Peyer's patch (tissue), 4 donors: Measurements from ENCODE around the gene DNAJC21. TPM values are rescaled to one million over a fixed set of nuclear protein-coding genes. Genes with fewer than 3 reads are reported as not detected.
A peak's percentile ranks its signal among the peaks of the same experiment; 100 is the strongest.

ENCODE experiments used
- DNase-seq, 3 donors: peaks; one replicate each; pipeline ENCODE4 v3.0.0-alpha.2; 2017 to 2019
- H3K27ac ChIP-seq, 4 donors: fragments of 200-600 bp; sonication (generic); one replicate each; pipeline ENCODE4 v1.5.1; 2016 to 2019
- H3K27me3 ChIP-seq, 2 donors: fragments of 200-600 bp; sonication (generic); one replicate each; pipeline ENCODE4 v1.5.1; 2019
- H3K36me3 ChIP-seq, 3 donors: fragments of 200-600 bp; sonication (generic); one replicate each; pipeline ENCODE4 v1.5.1; 2016 to 2019
- H3K4me1 ChIP-seq, 4 donors: fragments of 200-600 bp; sonication (generic); one replicate each; pipeline ENCODE4 v1.5.1; 2016 to 2019
- H3K4me3 ChIP-seq, 4 donors: fragments of 200-600 bp; sonication (generic); 1 replicate in 3 of 4; 2 replicates in 1 of 4; pipeline ENCODE4 v1.5.1; 2016 to 2019; ENCODE audit warnings: mild to moderate bottlenecking in 1 of 4
- H3K9me3 ChIP-seq, 4 donors: fragments of 200-600 bp; sonication (generic); one replicate each; pipeline ENCODE4 v1.5.1; 2016 to 2019; ENCODE audit warnings: mild to moderate bottlenecking in 1 of 4
- CTCF ChIP-seq, 6 experiments: fragments of 450-650 bp in 4 of 6; fragments of 200-600 bp in 2 of 6; sonication (generic) in 1 of 6; IDR thresholded peaks; one replicate each; pipeline ENCODE4 v1.5.1; 2017 to 2019; ENCODE audit warnings: antibody characterized with exemption in 6 of 6, mild to moderate bottlenecking in 3 of 6, moderate library complexity in 1 of 6
- POLR2A ChIP-seq, 2 donors: fragments of 450-650 bp; IDR thresholded peaks; one replicate each; pipeline ENCODE4 v1.5.1; 2017; ENCODE audit warnings: antibody characterized with exemption in 2 of 2, mild to moderate bottlenecking in 2 of 2, moderate library complexity in 2 of 2
- total RNA-seq, 4 donors: library from RNA; depleted of rRNA; stranded (reverse); fragments of >200 nt; gene quantifications; one replicate each; pipeline ENCODE4 v1.1.0, GENCODE V29; 2016

The DNAJC21 gene
- total RNA-seq, 4 donors from 2014 or later, result 17.5 to 64.4 (median 32.2) TPM

DNA sequence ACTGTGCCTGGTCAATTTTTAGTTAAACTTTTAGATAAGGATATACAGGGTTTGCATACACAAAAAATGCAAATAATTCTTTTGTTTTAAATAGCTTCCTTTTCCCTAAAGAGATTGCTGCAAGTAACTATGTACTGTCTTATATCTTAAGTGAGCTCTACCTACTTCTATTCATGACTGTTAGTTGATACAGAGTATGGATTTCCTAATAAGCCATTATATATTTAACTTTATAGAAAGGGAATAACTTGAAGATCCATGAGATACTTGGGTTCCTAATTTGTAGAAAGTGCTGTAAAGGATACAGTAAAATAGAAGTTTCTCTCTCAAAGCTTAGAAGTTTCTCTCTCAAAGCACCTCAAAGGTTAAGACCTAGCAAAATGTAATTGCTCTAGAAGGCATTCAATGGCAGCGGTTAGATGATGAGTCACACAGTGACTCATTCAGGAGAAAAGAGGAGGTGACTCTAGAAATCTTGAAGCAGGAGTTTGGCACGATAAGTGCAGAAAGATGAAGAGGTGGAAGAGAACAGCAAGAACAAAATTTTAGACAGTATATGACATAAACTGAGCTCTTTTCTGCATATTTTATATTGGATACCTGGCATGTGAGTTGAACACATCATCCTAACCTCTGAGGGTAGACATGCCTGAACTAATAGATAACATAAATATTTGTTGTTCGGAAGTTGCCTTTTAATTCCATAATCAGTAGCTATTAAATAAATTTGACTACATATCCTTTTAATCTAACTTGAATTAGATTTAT, 5.5 kb upstream of the DNAJC21 start:
- H3K9me3 ChIP-seq, result no peaks in the 10 kb centered on the region
- no peak overlapping the region for H3K4me3 ChIP-seq
- no peak overlapping the region for H3K27ac ChIP-seq
- peaks cover 0 to 59% (median 0%) of the 10 kb centered on the region in 3 donors for H3K36me3 ChIP-seq
- DNase-seq, result peak in 1 of 3 donors; percentile 69
- no peak for TF ChIP-seq CTCF (IDR thresholded peaks at IDR 0.05)
- no peak for TF ChIP-seq POLR2A (IDR thresholded peaks at IDR 0.05)
- no peaks in the 10 kb centered on the region for H3K27me3 ChIP-seq
- H3K4me1 ChIP-seq, result peaks cover 0 to 6% (median 0%) of the 10 kb centered on the region in 4 donors

- no peaks in the 10 kb centered on the region for H3K27me3 ChIP-seq
- TF ChIP-seq POLR2A (IDR thresholded peaks at IDR 0.05) (no peak), CTCF (IDR thresholded peaks at IDR 0.05) (no peak)
- H3K27ac ChIP-seq, result no peak overlapping the region
- peaks cover 0 to 59% (median 0%) of the 10 kb centered on the region in 3 donors for H3K36me3 ChIP-seq
- DNase-seq, result no peak
- H3K4me1 ChIP-seq, result peaks cover 0 to 6% (median 0%) of the 10 kb centered on the region in 4 donors
- H3K4me3 ChIP-seq, result no peak overlapping the region
- no peaks in the 10 kb centered on the region for H3K9me3 ChIP-seq
These were observed 4.9 kb upstream of the DNAJC21 start for GRCh38 chr5:34924462-34924765.

GRCh38 chr5:34926318-34926888, 3.0 kb upstream of the DNAJC21 start:
- no peak overlapping the region for H3K4me3 ChIP-seq
- no peaks in the 10 kb centered on the region for H3K9me3 ChIP-seq
- DNase-seq, result no peak
- peaks cover 0 to 16% (median 5%) of the 10 kb centered on the region in 4 donors for H3K4me1 ChIP-seq
- no peak overlapping the region for H3K27ac ChIP-seq
- H3K36me3 ChIP-seq, result peaks cover 0 to 48% (median 0%) of the 10 kb centered on the region in 3 donors
- TF ChIP-seq CTCF (IDR thresholded peaks at IDR 0.05), result no peak
- no peak for TF ChIP-seq POLR2A (IDR thresholded peaks at IDR 0.05)
- H3K27me3 ChIP-seq, result no peaks in the 10 kb centered on the region

GRCh38 chr5:34927785-34928184, 1.6 kb upstream of the DNAJC21 start:
- H3K4me3 ChIP-seq, result no peak overlapping the region
- no peak for DNase-seq
- no peaks in the 10 kb centered on the region for H3K27me3 ChIP-seq
- no peak overlapping the region for H3K27ac ChIP-seq
- H3K4me1 ChIP-seq, result peaks cover 0 to 23% (median 6%) of the 10 kb centered on the region in 4 donors
- peaks cover 0 to 34% (median 0%) of the 10 kb centered on the region in 3 donors for H3K36me3 ChIP-seq
- no peaks in the 10 kb centered on the region for H3K9me3 ChIP-seq
- no peak for TF ChIP-seq CTCF (IDR thresholded peaks at IDR 0.05)
- no peak for TF ChIP-seq POLR2A (IDR thresholded peaks at IDR 0.05)

- peak overlapping the region in 1 of 4 donors; percentile 92 for H3K4me3 ChIP-seq
- DNase-seq, result no peak
- no peaks in the 10 kb centered on the region for H3K9me3 ChIP-seq
- TF ChIP-seq CTCF (IDR thresholded peaks at IDR 0.05) (no peak), POLR2A (IDR thresholded peaks at IDR 0.05) (no peak)
- H3K36me3 ChIP-seq, result peaks cover 0 to 29% (median 0%) of the 10 kb centered on the region in 3 donors
- H3K27me3 ChIP-seq, result no peaks in the 10 kb centered on the region
- H3K4me1 ChIP-seq, result peaks cover 0 to 22% (median 6%) of the 10 kb centered on the region in 4 donors
- H3K27ac ChIP-seq, result no peak overlapping the region
These were observed 1.1 kb upstream of the DNAJC21 start for GRCh38 chr5:34928267-34928666.
